ENCODE measurements around the gene GORASP1. TPM values are rescaled to one million over a fixed set of nuclear protein-coding genes. Genes with fewer than 3 reads are reported as not detected.

GORASP1 gene
- total and polyA plus RNA-seq, 2 of the 8 experiments (the other 6 are each of a cell fraction or from before 2014, with no cell fraction given), result 33.4 to 33.5 TPM

GRCh38 chr3:39112113-39112512 is 4.7 kb upstream of the GORASP1 start (continued):
- TF ChIP-seq CTBP2 (IDR thresholded peaks at IDR 0.05; ENCODE audit: borderline replicate concordance, insufficient read depth, insufficient read length, low read length) (no peak), NRF1 (IDR thresholded peaks at IDR 0.05; ENCODE audit: low read depth, low read length) (no peak), POU5F1 (IDR thresholded peaks at IDR 0.05; ENCODE audit: low read depth, low read length) (no peak), CBX8 (IDR thresholded peaks at IDR 0.05; ENCODE audit: borderline replicate concordance, low read depth, low read length) (no peak), BACH1 (IDR thresholded peaks at IDR 0.05; ENCODE audit: low read length) (no peak), SP2 (IDR thresholded peaks at IDR 0.05; ENCODE audit: low read length) (no peak), JUND (IDR thresholded peaks at IDR 0.05; ENCODE audit: low read length) (no peak), ATF2 (IDR thresholded peaks at IDR 0.05; ENCODE audit: low read length) (no peak), BCL11A (IDR thresholded peaks at IDR 0.05; ENCODE audit: low read depth in 2 of 2, low read length in 2 of 2) (no peak)

Data from H1 (cell line).